ENCODE data around the gene IP6K2.
"Not testable (repeated sequence)": the region's sequence is repeated elsewhere in the genome, so short reads cannot be mapped to it uniquely, and the experiment has no call there.

Gene IP6K2

GRCh38 chr3:48716982-48717746 lies at the start of gene IP6K2:
TSS of gene IP6K2 (minus strand) at chr3:48717221. CDS start at chr3:48695291, 21,930 bp downstream.
- DNase-seq: peak; percentile 99

DNA sequence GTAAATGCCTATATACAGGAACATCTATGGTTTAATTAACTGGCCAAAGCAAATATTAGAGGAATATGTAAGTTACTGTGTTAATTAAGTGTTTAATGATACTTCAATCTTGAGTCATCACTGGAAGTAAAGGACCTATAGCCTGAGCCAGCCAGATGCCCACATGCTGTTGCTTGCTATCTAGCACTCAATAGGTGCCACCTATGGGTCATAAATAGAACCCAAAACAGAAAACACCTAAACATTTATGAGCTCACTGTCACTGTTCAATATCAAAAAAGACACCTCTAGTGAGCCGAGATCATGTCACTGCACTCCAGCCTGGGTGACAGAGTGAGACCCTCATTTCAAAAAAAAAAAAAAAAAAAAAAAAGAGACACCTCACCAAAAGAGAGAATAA lies 48.4 kb upstream of the IP6K2 start:
- peak; percentile 6 for DNase-seq

DNA sequence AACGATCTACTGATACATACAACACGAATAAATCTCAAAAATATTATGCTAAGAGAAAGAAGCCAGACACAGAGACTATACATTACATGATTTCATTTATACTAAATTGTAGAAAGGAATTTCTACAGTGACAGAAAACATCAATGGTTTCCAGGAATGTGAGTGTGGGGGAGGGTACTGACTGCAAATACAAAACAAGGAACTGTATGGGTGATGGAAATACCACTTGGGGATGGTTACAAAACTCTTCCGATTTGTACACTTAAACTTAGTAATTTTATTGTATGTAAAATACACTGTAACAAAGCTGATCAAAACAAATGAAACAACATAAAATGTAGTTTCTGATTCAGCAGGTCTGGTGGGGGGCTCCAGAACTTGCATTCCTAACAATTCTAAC lies 45.8 kb upstream of the IP6K2 start:
- no peak for DNase-seq

- DNase-seq: not testable (repeated sequence)
Measured at GRCh38 chr3:48759991-48760540, 43.0 kb upstream of the IP6K2 start.

- not testable (repeated sequence) for DNase-seq
Measured at GRCh38 chr3:48759531-48759930, 42.5 kb upstream of the IP6K2 start.

GRCh38 chr3:48759071-48759470 lies 42.0 kb upstream of the IP6K2 start:
- no peak for DNase-seq

- peak; percentile 36 for DNase-seq
Measured at GRCh38 chr3:48756640-48757039, 39.6 kb upstream of the IP6K2 start.

DNA sequence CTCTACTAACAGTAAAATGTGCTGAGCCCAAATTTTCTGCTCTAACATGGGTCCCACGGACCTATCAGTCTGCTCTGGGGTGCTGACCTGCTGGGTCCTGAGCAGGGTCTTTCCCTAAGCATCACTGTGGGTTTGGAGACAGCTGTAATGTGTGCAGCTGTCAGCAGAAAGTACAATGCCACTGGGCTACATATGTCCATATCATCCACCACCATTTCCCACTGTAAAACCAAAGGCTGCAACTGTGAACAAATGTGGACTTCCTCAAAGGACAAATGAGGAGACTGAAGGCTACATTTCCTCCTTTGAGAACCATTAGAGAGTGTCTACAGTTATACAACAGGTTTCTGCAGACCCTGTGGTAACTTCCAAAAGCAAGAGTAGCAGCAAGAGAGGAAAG lies 33.8 kb upstream of the IP6K2 start:
- no peak for DNase-seq

DNA sequence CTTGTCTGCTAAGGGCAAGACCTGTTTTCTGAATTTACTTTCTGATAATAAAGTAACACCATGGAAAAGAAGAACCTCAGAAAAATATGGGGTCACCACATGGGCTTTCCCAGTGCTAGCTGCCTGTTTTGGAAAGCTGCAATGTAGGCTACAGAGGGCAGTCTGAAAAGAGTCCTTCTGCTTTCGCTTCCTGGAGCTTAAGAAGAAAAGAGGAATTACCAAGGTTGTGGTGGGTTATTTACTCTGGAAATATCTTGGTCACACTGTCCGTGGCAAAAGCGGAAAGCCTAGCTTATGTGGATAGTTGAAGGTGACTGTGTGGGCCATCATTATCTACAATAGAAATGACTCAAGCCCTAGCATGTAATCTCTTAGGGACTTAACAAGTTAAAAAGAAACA lies 31.7 kb upstream of the IP6K2 start:
- no peak for DNase-seq

DNA sequence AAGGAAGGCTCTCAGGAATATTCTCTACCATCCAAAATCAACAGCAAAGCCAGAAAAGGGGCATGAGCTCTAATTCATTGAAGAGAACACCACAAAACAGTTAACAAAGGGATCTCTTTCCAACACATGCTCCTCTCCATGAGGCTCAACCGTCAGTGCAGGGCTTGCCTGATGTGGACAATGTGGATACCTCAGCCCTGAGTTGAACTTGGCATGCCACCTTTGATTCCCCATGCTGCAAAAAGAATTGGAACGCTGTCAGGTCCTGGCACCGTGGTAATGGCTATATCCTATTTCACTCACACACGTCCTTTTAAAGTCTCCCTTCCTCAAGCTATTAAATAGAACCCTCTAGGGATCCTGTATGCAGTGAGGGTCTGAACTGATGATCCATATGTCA lies 30.7 kb upstream of the IP6K2 start:
- DNase-seq: no peak

DNA sequence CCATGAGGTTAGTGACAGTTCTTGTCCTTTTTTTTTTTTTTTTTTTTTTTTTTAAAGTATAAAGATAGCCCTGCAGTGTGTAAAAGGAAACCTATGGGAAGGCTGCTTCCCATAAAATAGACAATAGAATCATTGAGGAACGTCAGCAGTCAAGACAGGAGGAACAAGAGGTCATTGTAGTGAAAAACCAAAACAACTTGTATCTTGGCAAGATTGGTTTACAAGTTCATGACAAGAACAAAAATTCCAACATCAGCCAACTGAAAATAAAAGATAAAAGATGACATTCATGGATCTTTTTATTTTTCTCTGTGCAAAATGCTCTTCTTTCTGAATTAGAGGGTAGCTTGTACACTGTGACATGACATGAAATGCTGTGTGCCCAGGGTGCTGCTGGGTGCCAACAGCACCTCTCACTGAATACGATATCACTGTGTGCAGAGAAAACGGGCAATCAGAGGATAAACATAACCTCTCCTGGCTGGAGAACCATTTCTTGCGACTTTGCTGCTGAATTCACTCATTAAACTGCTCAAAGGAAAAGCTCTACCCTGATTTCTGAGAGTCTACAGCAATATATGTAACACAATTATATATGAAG lies 30.1 kb upstream of the IP6K2 start:
- DNase-seq: no peak

- DNase-seq: no peak
Measured at GRCh38 chr3:48743773-48744172, 26.8 kb upstream of the IP6K2 start.

DNA sequence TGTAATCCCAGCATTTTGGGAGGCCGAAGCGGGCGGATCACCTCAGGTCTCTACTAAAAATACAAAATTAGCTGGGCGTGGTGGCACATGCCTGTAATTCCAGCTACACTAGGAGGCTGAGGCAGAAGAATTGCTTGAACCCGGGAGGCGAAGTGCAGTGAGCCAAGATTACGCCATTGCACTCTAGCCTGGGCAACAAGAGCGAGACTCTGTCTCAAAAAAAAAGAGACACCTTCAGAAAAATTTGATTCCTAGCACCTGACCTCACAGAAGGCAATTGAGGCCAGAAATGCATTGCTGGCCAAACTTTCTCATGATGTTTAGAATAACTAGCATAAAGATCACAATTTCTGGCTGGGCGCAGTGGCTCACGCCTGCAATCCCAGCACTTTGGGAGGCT lies 24.2 kb upstream of the IP6K2 start:
- DNase-seq: not testable (repeated sequence)

DNA sequence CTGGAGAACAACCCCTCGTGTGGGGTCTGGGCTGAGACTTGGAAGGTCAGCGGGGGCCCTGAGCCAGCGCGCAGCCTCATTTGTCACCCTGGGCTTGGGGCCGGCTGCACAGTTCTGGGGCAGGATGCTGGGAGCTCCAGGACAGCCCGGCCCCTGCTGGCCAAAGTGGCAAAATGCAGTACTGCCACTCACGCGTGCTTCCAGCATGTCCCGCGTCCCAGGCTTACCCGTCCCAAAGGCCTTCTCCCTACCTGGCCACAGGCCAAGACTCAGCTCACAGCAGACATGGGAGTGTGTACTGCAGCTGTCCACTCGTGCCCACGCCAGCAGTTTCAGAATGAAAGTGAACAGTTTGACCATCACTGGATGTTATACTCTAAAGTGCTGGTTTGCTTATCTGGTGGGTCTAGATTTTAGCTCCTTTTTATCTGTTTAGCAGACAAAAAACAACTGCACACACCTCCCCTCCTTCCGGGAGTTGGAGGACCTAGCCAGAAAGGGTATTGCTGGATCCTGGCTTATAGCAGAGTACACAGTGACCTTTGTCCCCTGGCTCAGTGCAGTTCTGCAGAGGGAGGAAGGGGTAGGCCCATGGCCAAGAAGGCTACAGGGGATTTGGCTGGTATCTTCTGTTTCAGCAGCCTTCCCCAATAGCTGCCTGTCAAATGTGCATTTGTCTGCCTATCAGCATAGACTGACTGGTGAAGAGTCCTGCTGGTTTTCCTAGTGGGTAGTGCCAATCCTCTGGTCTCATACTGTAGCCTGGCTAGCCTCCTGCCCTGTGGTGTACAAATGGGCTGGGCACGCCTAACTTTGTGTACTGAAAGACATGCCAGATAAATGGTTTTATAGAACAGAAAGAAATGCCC lies 23.2 kb upstream of the IP6K2 start:
- DNase-seq: peak; percentile 62

DNA sequence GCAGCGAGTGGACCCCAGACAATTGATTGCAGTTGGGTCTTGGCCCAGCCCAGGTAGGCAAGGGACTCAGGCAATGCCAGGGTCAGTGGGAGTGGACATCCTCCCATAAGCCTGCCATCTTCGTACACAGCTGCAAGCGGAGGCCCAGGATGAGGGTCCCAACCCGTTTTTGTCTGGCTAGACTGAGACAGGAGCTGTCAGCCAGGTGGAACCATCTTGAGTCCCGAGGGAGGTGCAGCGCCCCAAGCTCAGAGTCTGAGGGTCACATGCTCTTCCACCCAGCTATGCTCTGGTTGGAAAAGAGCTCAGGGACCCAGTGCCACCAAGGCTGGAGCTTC lies 22.6 kb upstream of the IP6K2 start:
- no peak for DNase-seq

DNA sequence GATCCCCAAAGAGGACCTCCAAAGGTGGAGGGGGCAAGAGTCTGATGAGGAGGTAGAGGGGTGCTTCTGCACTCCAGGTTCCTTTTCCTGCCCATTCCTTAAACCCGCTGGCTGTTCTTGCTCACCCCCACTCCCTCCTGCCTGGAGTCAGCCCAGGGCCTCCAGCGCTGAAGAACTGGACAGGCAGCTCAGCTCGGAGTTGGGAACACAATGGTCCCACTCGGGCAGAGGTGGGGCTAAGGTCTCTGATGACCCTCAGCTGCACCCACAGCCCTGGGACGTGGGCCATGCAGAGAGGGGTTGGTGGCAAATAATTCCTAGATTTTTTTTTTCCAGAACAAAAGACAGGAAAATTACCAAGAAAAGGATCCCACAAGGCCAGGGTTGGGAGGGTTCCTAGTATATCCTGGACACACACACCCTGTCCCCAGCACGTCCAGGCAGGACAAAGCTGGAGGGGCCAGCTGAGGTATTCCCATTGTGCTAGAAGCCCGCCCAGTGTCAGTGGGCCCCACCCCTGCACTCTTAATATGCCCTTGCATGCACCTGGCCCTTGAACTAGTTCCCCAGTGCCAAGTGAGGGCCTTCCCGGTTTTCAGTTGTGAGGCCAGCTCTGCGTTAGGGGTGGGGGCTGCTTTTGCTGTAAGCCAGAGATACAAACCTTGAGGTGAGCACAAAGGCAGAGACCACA lies 22.1 kb upstream of the IP6K2 start:
- no peak for DNase-seq

GRCh38 chr3:48738144-48738536 lies 21.1 kb upstream of the IP6K2 start:
- no peak for DNase-seq

GRCh38 chr3:48735075-48735767 lies 18.2 kb upstream of the IP6K2 start:
- DNase-seq: not testable (repeated sequence)

DNA sequence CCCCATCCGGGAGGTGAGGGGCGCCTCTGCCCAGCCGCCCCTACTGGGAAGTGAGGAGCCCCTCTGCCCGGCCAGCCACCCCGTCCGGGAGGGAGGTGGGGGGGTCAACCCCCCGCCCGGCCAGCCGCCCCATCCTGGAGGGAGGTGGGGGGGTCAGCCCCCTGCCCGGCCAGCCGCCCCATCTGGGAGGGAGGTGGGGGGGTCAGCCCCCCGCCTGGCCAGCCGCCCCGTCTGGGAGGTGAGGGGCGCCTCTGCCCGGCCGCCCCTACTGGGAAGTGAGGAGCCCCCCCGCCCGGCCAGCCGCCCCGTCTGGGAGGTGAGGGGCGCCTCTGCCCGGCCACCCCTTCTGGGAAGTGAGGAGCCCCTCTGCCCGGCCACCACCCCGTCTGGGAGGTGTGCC lies 17.5 kb upstream of the IP6K2 start:
- DNase-seq: not testable (repeated sequence)

DNA sequence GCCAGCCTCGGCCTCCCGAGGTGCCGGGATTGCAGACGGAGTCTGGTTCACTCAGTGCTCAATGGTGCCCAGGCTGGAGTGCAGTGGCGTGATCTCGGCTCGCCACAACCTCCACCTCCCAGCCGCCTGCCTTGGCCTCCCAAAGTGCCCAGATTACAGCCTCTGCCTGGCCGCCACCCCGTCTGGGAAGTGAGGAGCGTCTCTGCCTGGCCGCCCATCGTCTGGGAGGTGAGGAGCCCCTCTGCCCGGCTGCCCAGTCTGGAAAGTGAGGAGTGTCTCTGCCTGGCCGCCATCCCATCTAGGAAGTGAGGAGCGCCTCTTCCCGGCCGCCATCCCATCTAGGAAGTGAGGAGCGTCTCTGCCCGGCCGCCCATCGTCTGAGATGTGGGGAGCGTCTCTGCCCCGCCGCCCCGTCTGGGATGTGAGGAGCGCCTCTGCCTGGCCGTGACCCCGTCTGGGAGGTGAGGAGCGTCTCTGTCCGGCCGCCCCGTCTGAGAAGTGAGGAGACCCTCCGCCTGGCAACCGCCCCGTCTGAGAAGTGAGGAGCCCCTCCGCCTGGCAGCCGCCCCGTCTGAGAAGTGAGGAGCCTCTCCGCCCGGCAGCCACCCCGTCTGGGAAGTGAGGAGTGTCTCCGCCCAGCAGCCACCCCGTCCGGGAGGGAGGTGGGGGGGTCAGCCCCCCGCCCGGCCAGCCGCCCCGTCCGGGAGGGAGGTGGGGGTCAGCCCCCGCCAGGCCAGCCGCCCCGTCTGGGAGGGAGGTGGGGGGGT lies 16.9 kb upstream of the IP6K2 start:
- not testable (repeated sequence) for DNase-seq

- no peak for DNase-seq
Measured at GRCh38 chr3:48727511-48727910, 10.5 kb upstream of the IP6K2 start.

Data from activated CD4-positive, alpha-beta T cell treated with anti-CD3 and anti-CD28 coated beads, Interleukin-2, amount 50 U/mL, for 16 hours (primary cell).